Esophagus squamous epithelium (tissue), 5 donors: ENCODE results near the gene OBSCN. TPM values are rescaled to one million over a fixed set of nuclear protein-coding genes. Genes with fewer than 3 reads are reported as not detected.
"Not testable (repeated sequence)": the region's sequence is repeated elsewhere in the genome, so short reads cannot be mapped to it uniquely, and the experiment has no call there.

Experiments
- DNase-seq: peaks from one replicate; lab custom pipeline; 2025; lab: John Stamatoyannopoulos, UW
- H3K27ac ChIP-seq, 4 donors: fragments of 200-600 bp; sonication (generic); one replicate each; pipeline ENCODE4 v1.5.1; 2016 to 2019; ENCODE audit warnings: mild to moderate bottlenecking in 1 of 4
- H3K27me3 ChIP-seq, 4 donors: fragments of 200-600 bp; sonication (generic); 1 replicate in 3 of 4; 2 replicates in 1 of 4; pipeline versions ENCODE4 v1.5.1 to v1.6.0; 2017 to 2021; ENCODE audit warnings: antibody characterized with exemption in 1 of 4
- H3K36me3 ChIP-seq, 3 donors: fragments of 200-600 bp; sonication (generic); one replicate each; pipeline ENCODE4 v1.5.1; 2016 to 2019
- H3K4me1 ChIP-seq, 3 donors: fragments of 200-600 bp; sonication (generic); one replicate each; pipeline ENCODE4 v1.5.1; 2017 to 2019
- H3K4me3 ChIP-seq, 4 donors: fragments of 200-600 bp; sonication (generic); 1 replicate in 3 of 4; 2 replicates in 1 of 4; pipeline ENCODE4 v1.5.1; 2016 to 2019; ENCODE audit warnings: mild to moderate bottlenecking in 2 of 4, moderate library complexity in 1 of 4
- H3K9me3 ChIP-seq, 3 donors: fragments of 200-600 bp; sonication (generic); one replicate each; pipeline ENCODE4 v1.5.1; 2016 to 2019
- POLR2A ChIP-seq, 4 donors: fragments of 450-650 bp; IDR thresholded peaks; one replicate each; pipeline ENCODE4 v1.6.1; 2017; ENCODE audit warnings: antibody characterized with exemption in 4 of 4, mild to moderate bottlenecking in 4 of 4, moderate library complexity in 3 of 4
- WGBS, 2 donors: methylation state at CpG; one replicate each; pipeline ENCODE4 v1.1.5; 2018; 5-methylcytosine and 5-hydroxymethylcytosine counted together
- intact Hi-C: fragments of 100-400 bp; cut with DNase I; formaldehyde crosslinking; loops from one replicate; pipeline ENCODE4 v1.15.0; 2022
- total RNA-seq, 4 donors: library from RNA; depleted of rRNA; stranded (reverse); fragments of >200 nt; gene quantifications; one replicate each; pipeline ENCODE4 v1.1.0, GENCODE V29; 2016
- TF ChIP-seq, protein P1 (sequence below), 6 experiments: fragments of 450-650 bp in 4 of 6; fragments of 200-600 bp in 2 of 6; sonication (generic) in 2 of 6; IDR thresholded peaks; one replicate each; pipeline ENCODE4 v1.5.1; 2016 to 2019; ENCODE audit warnings: antibody characterized with exemption in 6 of 6, mild to moderate bottlenecking in 4 of 6, moderate library complexity in 4 of 6
- donor health status: DM: yes; HTN: yes; CAD: no.

The OBSCN gene
- total RNA-seq, 4 donors from 2014 or later: 4.0 to 53.2 (median 13.8) TPM

- WGBS, 2 donors: 49 to 51% methylated on average over 7 to 9 of the region's 10 CpGs
- H3K27me3 ChIP-seq: no peaks in the 10 kb centered on the region
- H3K27ac ChIP-seq: peak overlapping the region in 2 of 4 donors; percentile 69 to 82
- H3K36me3 ChIP-seq: peaks cover 0 to 58% (median 0%) of the 10 kb centered on the region in 3 donors
- H3K4me3 ChIP-seq: no peak overlapping the region
- DNase-seq: no peak
- H3K4me1 ChIP-seq: peaks cover 0 to 24% (median 8%) of the 10 kb centered on the region in 3 donors
- intact Hi-C loops: no loop called here
- H3K9me3 ChIP-seq: peaks cover 0 to 18% (median 14%) of the 10 kb centered on the region in 3 donors
- TF ChIP-seq, protein P1, sequence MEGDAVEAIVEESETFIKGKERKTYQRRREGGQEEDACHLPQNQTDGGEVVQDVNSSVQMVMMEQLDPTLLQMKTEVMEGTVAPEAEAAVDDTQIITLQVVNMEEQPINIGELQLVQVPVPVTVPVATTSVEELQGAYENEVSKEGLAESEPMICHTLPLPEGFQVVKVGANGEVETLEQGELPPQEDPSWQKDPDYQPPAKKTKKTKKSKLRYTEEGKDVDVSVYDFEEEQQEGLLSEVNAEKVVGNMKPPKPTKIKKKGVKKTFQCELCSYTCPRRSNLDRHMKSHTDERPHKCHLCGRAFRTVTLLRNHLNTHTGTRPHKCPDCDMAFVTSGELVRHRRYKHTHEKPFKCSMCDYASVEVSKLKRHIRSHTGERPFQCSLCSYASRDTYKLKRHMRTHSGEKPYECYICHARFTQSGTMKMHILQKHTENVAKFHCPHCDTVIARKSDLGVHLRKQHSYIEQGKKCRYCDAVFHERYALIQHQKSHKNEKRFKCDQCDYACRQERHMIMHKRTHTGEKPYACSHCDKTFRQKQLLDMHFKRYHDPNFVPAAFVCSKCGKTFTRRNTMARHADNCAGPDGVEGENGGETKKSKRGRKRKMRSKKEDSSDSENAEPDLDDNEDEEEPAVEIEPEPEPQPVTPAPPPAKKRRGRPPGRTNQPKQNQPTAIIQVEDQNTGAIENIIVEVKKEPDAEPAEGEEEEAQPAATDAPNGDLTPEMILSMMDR (IDR thresholded peaks at IDR 0.05): peak in 1 of 6 experiments; percentile 33
- TF ChIP-seq POLR2A (IDR thresholded peaks at IDR 0.05): no peak
Observed at GRCh38 chr1:228226956-228227791, 19.3 kb downstream of the OBSCN start.

DNA sequence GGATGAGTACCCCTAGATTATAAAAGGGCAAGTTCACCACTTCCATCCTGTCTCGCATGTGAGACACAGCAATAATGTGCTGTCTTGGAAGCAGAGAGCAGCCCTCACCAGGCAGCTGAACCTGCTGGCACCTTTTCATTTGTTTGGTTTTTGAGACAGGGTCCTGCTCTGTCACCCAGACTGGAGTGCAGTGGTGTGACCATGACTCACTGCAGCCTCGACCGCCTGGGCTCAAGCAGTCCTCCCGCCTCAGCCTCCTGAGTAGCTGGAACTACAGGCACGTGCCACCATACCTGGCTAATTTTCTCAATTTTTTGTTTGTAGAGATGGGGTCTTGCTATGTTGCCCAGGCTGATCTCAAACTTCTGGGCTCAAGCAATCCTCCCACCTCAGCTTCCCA lies 20.3 kb downstream of the OBSCN start:
- H3K4me3 ChIP-seq, intact Hi-C loops, H3K27me3 ChIP-seq, DNase-seq: not testable (repeated sequence)
- WGBS, 2 donors: 61 to 92% methylated on average over 5 of the region's 5 CpGs
- Histone ChIP-seq H3K4me1 (peaks cover 0 to 24% (median 8%) of the 10 kb centered on the region in 3 donors), H3K36me3 (peaks cover 0 to 66% (median 0%) of the 10 kb centered on the region in 3 donors), H3K9me3 (peaks cover 0 to 26% (median 14%) of the 10 kb centered on the region in 3 donors), H3K27ac (peak overlapping the region; percentile 69 to 82 (median 72))

DNA sequence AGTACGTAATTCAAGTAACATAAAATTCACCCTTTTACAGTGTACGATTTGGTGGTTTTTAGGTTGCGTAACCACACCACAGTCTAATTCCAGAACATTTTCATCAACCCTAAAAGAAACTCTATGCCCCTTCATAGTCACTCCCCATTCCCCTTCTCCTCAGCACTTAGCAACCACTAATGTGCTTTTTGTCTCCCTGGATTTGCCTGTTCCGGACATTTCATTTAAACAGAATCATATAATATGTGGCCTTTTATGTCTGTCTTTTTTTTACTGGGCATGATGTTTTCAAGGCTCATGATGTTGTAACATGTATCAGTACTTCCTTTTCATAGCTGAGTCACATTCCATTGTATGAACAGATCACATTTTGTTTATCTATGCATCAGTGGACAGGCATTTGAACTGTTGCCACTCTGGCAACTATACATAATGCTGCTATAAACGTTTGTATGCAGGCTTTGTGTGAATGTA lies 20.8 kb downstream of the OBSCN start:
- Histone ChIP-seq H3K4me1 (peaks cover 0 to 24% (median 8%) of the 10 kb centered on the region in 3 donors), H3K36me3 (peaks cover 0 to 65% (median 0%) of the 10 kb centered on the region in 3 donors), H3K27ac (peak overlapping the region; percentile 69 to 82 (median 72)), H3K27me3 (no peaks in the 10 kb centered on the region), H3K9me3 (peaks cover 0 to 26% (median 14%) of the 10 kb centered on the region in 3 donors), H3K4me3 (no peak overlapping the region)
- no peak for DNase-seq
- TF ChIP-seq, protein P1 (IDR thresholded peaks at IDR 0.05): no peak
- no peak for TF ChIP-seq POLR2A (IDR thresholded peaks at IDR 0.05)
- 37 to 41% methylated on average over 5 of the region's 5 CpGs for WGBS, 2 donors
- intact Hi-C loops: no loop called here

GRCh38 chr1:228231189-228231588 lies 23.3 kb downstream of the OBSCN start:
- no peak for DNase-seq
- intact Hi-C loops: no loop called here
- Histone ChIP-seq H3K4me3 (no peak overlapping the region), H3K36me3 (peaks cover 0 to 53% (median 0%) of the 10 kb centered on the region in 3 donors), H3K4me1 (peaks cover 0 to 24% (median 8%) of the 10 kb centered on the region in 3 donors), H3K9me3 (peaks cover 0 to 8% (median 0%) of the 10 kb centered on the region in 3 donors), H3K27me3 (no peaks in the 10 kb centered on the region), H3K27ac (no peak overlapping the region)
- TF ChIP-seq, protein P1 (IDR thresholded peaks at IDR 0.05): no peak
- no peak for TF ChIP-seq POLR2A (IDR thresholded peaks at IDR 0.05)
- 76 to 91% methylated on average over 2 of the region's 2 CpGs for WGBS, 2 donors

GRCh38 chr1:228233136-228233535 lies 25.3 kb downstream of the OBSCN start:
- TF ChIP-seq, protein P1 (IDR thresholded peaks at IDR 0.05): no peak
- no peak for TF ChIP-seq POLR2A (IDR thresholded peaks at IDR 0.05)
- intact Hi-C loops: no loop called here

More at GRCh38 chr1:228233136-228233535, 25.3 kb downstream of the OBSCN start:
- Histone ChIP-seq H3K4me3 (no peak overlapping the region), H3K4me1 (peaks cover 0 to 11% (median 5%) of the 10 kb centered on the region in 3 donors), H3K9me3 (peaks cover 0 to 8% (median 0%) of the 10 kb centered on the region in 3 donors), H3K27me3 (no peaks in the 10 kb centered on the region), H3K27ac (no peak overlapping the region), H3K36me3 (peaks cover 0 to 56% (median 0%) of the 10 kb centered on the region in 3 donors)
- no peak for DNase-seq
- 84 to 100% methylated on average over 1 of the region's 1 CpG for WGBS, 2 donors
